ENCODE measurements around the gene CDC45.

CDC45 gene

GRCh38 chr22:19490628-19491230 lies 11.0 kb downstream of the CDC45 start:
- peaks cover 27% of the 10 kb centered on the region for H3K79me2 ChIP-seq (ENCODE audit: control insufficient read depth, low read length)
- no peak overlapping the region for H3K4me2 ChIP-seq (ENCODE audit: low read length)
- H4K20me1 ChIP-seq (ENCODE audit: control insufficient read depth, insufficient read depth, low read depth, low read length): peaks cover 5% of the 10 kb centered on the region; the same call in 1 of the 2 replicates
- H3K9me3 ChIP-seq (ENCODE audit: control insufficient read depth, insufficient read depth, low read length): no peaks in the 10 kb centered on the region
- H3K4me3 ChIP-seq (ENCODE audit: low read length): no peak overlapping the region
- peaks cover 81% of the 10 kb centered on the region for H3K36me3 ChIP-seq (ENCODE audit: control insufficient read depth, low read length)
- TF ChIP-seq CTCF (IDR thresholded peaks at IDR 0.05; ENCODE audit: low read depth, low read length, poor library complexity, severe bottlenecking): no peak
- TF ChIP-seq EZH2phosphoT487 (IDR thresholded peaks at IDR 0.05; ENCODE audit: borderline replicate concordance, low read length): no peak
- H3K9me2 ChIP-seq (replicated peaks; ENCODE audit: control insufficient read depth, low read length): no peaks in the 10 kb centered on the region
- no peak overlapping the region for H3K27ac ChIP-seq (ENCODE audit: low read depth, low read length)
- no peaks in the 10 kb centered on the region for H3K4me1 ChIP-seq (ENCODE audit: control insufficient read depth, low read length)
- H3K27me3 ChIP-seq (ENCODE audit: control insufficient read depth, low read length): no peaks in the 10 kb centered on the region
- H3F3A ChIP-seq (ENCODE audit: control insufficient read depth, insufficient read depth): no peaks in the 10 kb centered on the region

GRCh38 chr22:19492504-19493174 lies 12.9 kb downstream of the CDC45 start:
- no peak overlapping the region for H3K4me3 ChIP-seq (ENCODE audit: low read length)
- H3K79me2 ChIP-seq (ENCODE audit: control insufficient read depth, low read length): peaks cover 27% of the 10 kb centered on the region
- no peak for TF ChIP-seq EZH2phosphoT487 (IDR thresholded peaks at IDR 0.05; ENCODE audit: borderline replicate concordance, low read length)
- no peak for TF ChIP-seq CTCF (IDR thresholded peaks at IDR 0.05; ENCODE audit: low read depth, low read length, poor library complexity, severe bottlenecking)
- no peaks in the 10 kb centered on the region for H3K27me3 ChIP-seq (ENCODE audit: control insufficient read depth, low read length)
- no peak overlapping the region for H3K4me2 ChIP-seq (ENCODE audit: low read length)
- no peak overlapping the region for H3K27ac ChIP-seq (ENCODE audit: low read depth, low read length)
- H4K20me1 ChIP-seq (ENCODE audit: control insufficient read depth, insufficient read depth, low read depth, low read length): peaks cover 5% of the 10 kb centered on the region; the same call in 1 of the 2 replicates
- H3K4me1 ChIP-seq (ENCODE audit: control insufficient read depth, low read length): no peaks in the 10 kb centered on the region
- H3K9me2 ChIP-seq (replicated peaks; ENCODE audit: control insufficient read depth, low read length): no peaks in the 10 kb centered on the region
- H3K9me3 ChIP-seq (ENCODE audit: control insufficient read depth, insufficient read depth, low read length): no peaks in the 10 kb centered on the region
- no peaks in the 10 kb centered on the region for H3F3A ChIP-seq (ENCODE audit: control insufficient read depth, insufficient read depth)
- peaks cover 93% of the 10 kb centered on the region for H3K36me3 ChIP-seq (ENCODE audit: control insufficient read depth, low read length)

- H3K36me3 ChIP-seq (ENCODE audit: control insufficient read depth, low read length): peaks cover 92% of the 10 kb centered on the region
- no peaks in the 10 kb centered on the region for H3F3A ChIP-seq (ENCODE audit: control insufficient read depth, insufficient read depth)
- H3K4me1 ChIP-seq (ENCODE audit: control insufficient read depth, low read length): no peaks in the 10 kb centered on the region
Observed at GRCh38 chr22:19494001-19494560, 14.4 kb downstream of the CDC45 start.

More at GRCh38 chr22:19494001-19494560, 14.4 kb downstream of the CDC45 start:
- Histone ChIP-seq H3K27ac (ENCODE audit: low read depth, low read length) (no peak overlapping the region), H3K79me2 (ENCODE audit: control insufficient read depth, low read length) (peaks cover 24% of the 10 kb centered on the region), H3K27me3 (ENCODE audit: control insufficient read depth, low read length) (no peaks in the 10 kb centered on the region), H4K20me1 (ENCODE audit: control insufficient read depth, insufficient read depth, low read depth, low read length) (peaks cover 5% of the 10 kb centered on the region; the same call in 1 of the 2 replicates), H3K9me3 (ENCODE audit: control insufficient read depth, insufficient read depth, low read length) (no peaks in the 10 kb centered on the region), H3K4me3 (ENCODE audit: low read length) (no peak overlapping the region), H3K4me2 (ENCODE audit: low read length) (no peak overlapping the region), H3K9me2 (replicated peaks; ENCODE audit: control insufficient read depth, low read length) (no peaks in the 10 kb centered on the region)
- TF ChIP-seq EZH2phosphoT487 (IDR thresholded peaks at IDR 0.05; ENCODE audit: borderline replicate concordance, low read length) (no peak), CTCF (IDR thresholded peaks at IDR 0.05; ENCODE audit: low read depth, low read length, poor library complexity, severe bottlenecking) (no peak)
